Parathyroid adenoma (tissue), 2 donors: Measurements from ENCODE around the gene FGF19.

Experiments used
- H2AFZ ChIP-seq: fragments of 300-600 bp; sonication (generic); one replicate; pipeline ENCODE4 v1.7.0; 2017; ENCODE audit warnings: antibody characterized with exemption, mild to moderate bottlenecking
- H3K27ac ChIP-seq: fragments of 300-600 bp; sonication (generic); one replicate; pipeline ENCODE4 v1.7.0; 2017
- H3K27me3 ChIP-seq: fragments of 300-600 bp; sonication (generic); one replicate; pipeline ENCODE4 v1.7.0; 2017; ENCODE audit warnings: low read length; ENCODE audit not compliant: control insufficient read depth, insufficient read depth
- H3K36me3 ChIP-seq: fragments of 300-600 bp; sonication (generic); one replicate; pipeline ENCODE4 v1.7.0; 2017; ENCODE audit warnings: low read length; ENCODE audit not compliant: control insufficient read depth, insufficient read depth
- H3K4me1 ChIP-seq: fragments of 300-600 bp; sonication (generic); one replicate; pipeline ENCODE4 v1.7.0; 2017; ENCODE audit warnings: control low read depth
- H3K4me2 ChIP-seq: fragments of 300-600 bp; sonication (generic); one replicate; pipeline ENCODE4 v1.7.0; 2017; ENCODE audit warnings: low read length
- H3K4me3 ChIP-seq: fragments of 300-600 bp; sonication (generic); one replicate; pipeline ENCODE4 v1.7.0; 2017; ENCODE audit warnings: low read depth, low read length
- H3K79me2 ChIP-seq: fragments of 300-600 bp; sonication (generic); one replicate; pipeline ENCODE4 v1.7.0; 2017; ENCODE audit warnings: control low read depth
- H3K9ac ChIP-seq: fragments of 300-600 bp; sonication (generic); one replicate; pipeline ENCODE4 v1.7.0; 2017; ENCODE audit warnings: mild to moderate bottlenecking
- H3K9me3 ChIP-seq: fragments of 300-600 bp; sonication (generic); one replicate; pipeline ENCODE4 v1.7.0; 2017; ENCODE audit warnings: low read length; ENCODE audit not compliant: control insufficient read depth
- CTCF ChIP-seq: fragments of 300-600 bp; sonication (generic); IDR thresholded peaks from one replicate; pipeline ENCODE4 v1.7.0; 2017; ENCODE audit warnings: antibody characterized with exemption, mild to moderate bottlenecking
- donor health status: primary hyperparathyroidism.

Gene FGF19

GRCh38 chr11:69721106-69721505, 17.3 kb upstream of the FGF19 start:
- no peak overlapping the region for H3K27ac ChIP-seq
- H2AFZ ChIP-seq: no peak overlapping the region
- no peaks in the 10 kb centered on the region for H3K9me3 ChIP-seq
- no peak for TF ChIP-seq CTCF
- no peak overlapping the region for H3K4me2 ChIP-seq
- H3K9ac ChIP-seq: no peak overlapping the region
- H3K4me3 ChIP-seq: no peak overlapping the region
- H3K36me3 ChIP-seq: no peaks in the 10 kb centered on the region
- H3K79me2 ChIP-seq: no peaks in the 10 kb centered on the region
- no peaks in the 10 kb centered on the region for H3K27me3 ChIP-seq
- H3K4me1 ChIP-seq: no peaks in the 10 kb centered on the region

- Histone ChIP-seq H3K27me3 (no peaks in the 10 kb centered on the region), H3K9me3 (no peaks in the 10 kb centered on the region), H2AFZ (no peak overlapping the region), H3K4me1 (no peaks in the 10 kb centered on the region), H3K4me2 (no peak overlapping the region), H3K4me3 (no peak overlapping the region), H3K27ac (no peak overlapping the region), H3K36me3 (no peaks in the 10 kb centered on the region), H3K79me2 (no peaks in the 10 kb centered on the region), H3K9ac (no peak overlapping the region)
- no peak for TF ChIP-seq CTCF
These were observed 15.1 kb upstream of the FGF19 start for GRCh38 chr11:69718912-69719311.

- H3K36me3 ChIP-seq: no peaks in the 10 kb centered on the region
- H3K4me3 ChIP-seq: no peak overlapping the region
- no peaks in the 10 kb centered on the region for H3K9me3 ChIP-seq
- H3K79me2 ChIP-seq: no peaks in the 10 kb centered on the region
- H3K9ac ChIP-seq: no peak overlapping the region
- TF ChIP-seq CTCF: peak; percentile 39
- H3K4me1 ChIP-seq: no peaks in the 10 kb centered on the region
- H3K27ac ChIP-seq: no peak overlapping the region
- H3K4me2 ChIP-seq: no peak overlapping the region
- no peak overlapping the region for H2AFZ ChIP-seq
- no peaks in the 10 kb centered on the region for H3K27me3 ChIP-seq
These were observed 14.3 kb upstream of the FGF19 start for GRCh38 chr11:69718147-69718546.

GRCh38 chr11:69716891-69717747, 13.3 kb upstream of the FGF19 start:
- Histone ChIP-seq H3K4me3 (no peak overlapping the region), H3K36me3 (no peaks in the 10 kb centered on the region), H3K79me2 (no peaks in the 10 kb centered on the region), H3K4me2 (no peak overlapping the region), H3K4me1 (no peaks in the 10 kb centered on the region), H3K9ac (no peak overlapping the region), H3K27ac (no peak overlapping the region), H3K27me3 (no peaks in the 10 kb centered on the region), H3K9me3 (no peaks in the 10 kb centered on the region), H2AFZ (no peak overlapping the region)
- TF ChIP-seq CTCF: no peak

GRCh38 chr11:69716099-69716498, 12.3 kb upstream of the FGF19 start:
- Histone ChIP-seq H3K9me3 (no peaks in the 10 kb centered on the region), H3K4me3 (no peak overlapping the region), H2AFZ (no peak overlapping the region), H3K36me3 (no peaks in the 10 kb centered on the region), H3K9ac (no peak overlapping the region), H3K79me2 (no peaks in the 10 kb centered on the region), H3K27me3 (no peaks in the 10 kb centered on the region), H3K4me1 (no peaks in the 10 kb centered on the region), H3K27ac (no peak overlapping the region), H3K4me2 (no peak overlapping the region)
- no peak for TF ChIP-seq CTCF
